Adrenal gland (tissue), 12 donors: ENCODE measurements around the gene CALU. TPM values are rescaled to one million over a fixed set of nuclear protein-coding genes. Genes with fewer than 3 reads are reported as not detected.

ENCODE experiments used
- DNase-seq, 7 donors: peaks; one replicate each; pipeline ENCODE4 v3.0.0-alpha.2; 2019 to 2020
- H3K27ac ChIP-seq, 5 donors: fragments of 200-600 bp; sonication (generic) in 4 of 5; 1 replicate in 3 of 5; 2 replicates in 2 of 5; pipeline versions ENCODE4 v1.5.1 to v1.8.0; 2016 to 2020; ENCODE audit warnings: mild to moderate bottlenecking in 1 of 5
- H3K27me3 ChIP-seq: fragments of 200-600 bp; 2 replicates; pipeline ENCODE4 v1.8.0; 2021
- H3K36me3 ChIP-seq, 2 donors: fragments of 200-600 bp; replicated peaks in 1 of 2; 1 replicate in 1 of 2; 2 replicates in 1 of 2; pipeline versions ENCODE4 v1.5.1 to v1.8.0; 2018 to 2022
- H3K4me1 ChIP-seq, 2 donors: fragments of 200-600 bp; replicated peaks in 1 of 2; 1 replicate in 1 of 2; 2 replicates in 1 of 2; pipeline versions ENCODE4 v1.5.1 to v1.8.0; 2018 to 2021
- H3K4me3 ChIP-seq, 4 donors: fragments of 200-600 bp; sonication (generic) in 3 of 4; one replicate each; pipeline ENCODE4 v1.5.1; 2016 to 2018
- H3K9me3 ChIP-seq, 3 donors: fragments of 200-600 bp; sonication (generic) in 1 of 3; replicated peaks in 1 of 3; 1 replicate in 2 of 3; 2 replicates in 1 of 3; pipeline versions ENCODE4 v1.5.1 to v1.8.0; 2016 to 2021
- CTCF ChIP-seq, 6 experiments: fragments of 450-650 bp in 4 of 6; fragments of 200-600 bp in 2 of 6; sonication (generic) in 1 of 6; IDR thresholded peaks; 1 replicate in 5 of 6; 2 replicates in 1 of 6; pipeline versions ENCODE4 v1.5.1 to v1.8.0; 2016 to 2021; ENCODE audit warnings: antibody characterized with exemption in 6 of 6, mild to moderate bottlenecking in 2 of 6, moderate library complexity in 1 of 6
- POLR2A ChIP-seq, 2 donors: fragments of 450-650 bp; IDR thresholded peaks; one replicate each; pipeline ENCODE4 v1.6.1; 2017; ENCODE audit warnings: antibody characterized with exemption in 2 of 2, mild to moderate bottlenecking in 2 of 2, moderate library complexity in 1 of 2
- WGBS, 4 donors: extraction: QIAGEN DNeasy Blood & Tissue Kit in 2 of 4; methylation state at CpG; one replicate each; pipeline versions ENCODE4 v1.1.5 to v1.1.7; 2013 to 2017; 5-methylcytosine and 5-hydroxymethylcytosine counted together
- intact Hi-C, 2 donors: fragments of 100-400 bp; cut with DNase I; formaldehyde crosslinking; loops; one replicate each; pipeline versions ENCODE4 v1.14.1 to v1.15.0; 2022 to 2023
- polyA plus RNA-seq, 3 donors: library from polyadenylated mRNA; stranded (reverse); fragments of 200-250 nt in 2 of 3; fragments of 350-450 nt in 1 of 3; fragmentation: Illumina TruSeq in 1 of 3; extraction: RNeasy Lipid Tissue Mini Kit (QIAGEN cat#74804) in 1 of 3; gene quantifications; one replicate each; pipeline ENCODE4 v1.2.3, GENCODE V29; 2013 to 2014
- total RNA-seq, 9 donors: library from RNA; depleted of rRNA in 4 of 9; stranded (reverse); fragments of >200 nt in 4 of 9; fragments of 120-200 nt in 1 of 9; fragmentation: NEBNext Ultra II Directional in 1 of 9; extraction: Animal tissue kit (Norgen Biotek cat#: 25700) in 1 of 9; gene quantifications; one replicate each; pipeline versions ENCODE4 v1.1.0 to v1.2.4, GENCODE V29; 2013 to 2023
- donor health status: healthy with polysubstance abuse.
- donor health status: Bipolar disorder and iron deficiency.
- donor health status: DM: yes; HTN: yes; CAD: no.
- donor health status: DM: no; HTN: no; CAD: no.
- donor health status: DM: no; HTN: no; CAD: no.
- donor health status: DM: yes; HTN: yes; CAD: no.

The CALU gene
- total and polyA plus RNA-seq, 12 donors, result 16.0 to 199 (median 86.9) TPM

DNA sequence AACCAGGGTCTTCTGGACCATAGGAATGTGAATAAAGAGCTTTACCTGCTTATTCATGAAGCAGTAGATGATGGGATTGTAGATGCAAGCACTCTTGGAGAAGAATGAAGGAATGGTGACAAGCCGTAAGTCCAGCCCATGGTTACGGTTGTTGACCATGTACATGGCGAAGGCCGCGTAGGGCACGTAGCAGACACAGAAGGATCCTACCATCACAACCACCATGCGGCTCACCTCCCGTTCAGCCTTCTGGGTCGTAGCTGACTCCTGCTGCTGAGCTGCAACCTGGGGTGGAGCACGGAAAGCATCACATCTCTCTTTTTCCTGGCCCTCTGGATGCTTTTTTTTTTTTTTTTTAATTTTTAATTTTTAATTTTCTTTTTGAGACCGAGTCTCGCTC, 34.4 kb downstream of the CALU start:
- no peak overlapping the region for H3K4me3 ChIP-seq
- no peaks in the 10 kb centered on the region for H3K9me3 ChIP-seq
- no peak for DNase-seq
- TF ChIP-seq POLR2A (IDR thresholded peaks at IDR 0.05), result no peak
- TF ChIP-seq CTCF (IDR thresholded peaks at IDR 0.05), result no peak
- H3K27ac ChIP-seq, result no peak overlapping the region
- no peaks in the 10 kb centered on the region for H3K27me3 ChIP-seq
- intact Hi-C loops, result no loop called here
- peaks cover 0 to 43% of the 10 kb centered on the region in 2 donors for H3K36me3 ChIP-seq
- 97 to 99% (median 98%) methylated on average over 12 of the region's 12 CpGs for WGBS, 4 donors
- H3K4me1 ChIP-seq, result no peaks in the 10 kb centered on the region

- WGBS, 4 donors, result 92 to 96% (median 94%) methylated on average over 13 of the region's 13 CpGs
- DNase-seq, result no peak
- intact Hi-C loops, result no loop called here
- H3K36me3 ChIP-seq, result peaks cover 0 to 38% of the 10 kb centered on the region in 2 donors
- no peak overlapping the region for H3K4me3 ChIP-seq
- no peak overlapping the region for H3K27ac ChIP-seq
- no peaks in the 10 kb centered on the region for H3K27me3 ChIP-seq
- no peaks in the 10 kb centered on the region for H3K4me1 ChIP-seq
- H3K9me3 ChIP-seq, result no peaks in the 10 kb centered on the region
- TF ChIP-seq CTCF (IDR thresholded peaks at IDR 0.05) (no peak), POLR2A (IDR thresholded peaks at IDR 0.05) (no peak)
These were observed 35.0 kb downstream of the CALU start for GRCh38 chr7:128774029-128774689.

- no peaks in the 10 kb centered on the region for H3K27me3 ChIP-seq
- 96 to 98% (median 97%) methylated on average over 7 of the region's 7 CpGs for WGBS, 4 donors
- H3K4me3 ChIP-seq, result no peak overlapping the region
- H3K36me3 ChIP-seq, result peaks cover 0 to 31% of the 10 kb centered on the region in 2 donors
- TF ChIP-seq CTCF (IDR thresholded peaks at IDR 0.05) (no peak), POLR2A (IDR thresholded peaks at IDR 0.05) (no peak)
- no peaks in the 10 kb centered on the region for H3K4me1 ChIP-seq
- no peak for DNase-seq
- no peak overlapping the region for H3K27ac ChIP-seq
- intact Hi-C loops, result no loop called here
- no peaks in the 10 kb centered on the region for H3K9me3 ChIP-seq
These were observed 35.8 kb downstream of the CALU start for GRCh38 chr7:128774921-128775320.

- no peaks in the 10 kb centered on the region for H3K9me3 ChIP-seq
- no peak within 1 kb of the TSS for H3K4me3 ChIP-seq
- intact Hi-C loops, result no loop called here
- WGBS, 4 donors, result 95 to 99% (median 96%) methylated on average over 4 of the region's 4 CpGs
- TF ChIP-seq CTCF (IDR thresholded peaks at IDR 0.05) (no peak), POLR2A (IDR thresholded peaks at IDR 0.05) (no peak)
- H3K4me1 ChIP-seq, result no peaks in the 10 kb centered on the region
- DNase-seq, result no peak
- H3K27me3 ChIP-seq, result no peaks in the 10 kb centered on the region
- H3K36me3 ChIP-seq, result peaks cover 0 to 21% of the 10 kb centered on the region in 2 donors
- H3K27ac ChIP-seq, result no peak within 1 kb of the TSS
These were observed 36.8 kb downstream of the CALU start, which contains the start of gene OPN1SW for GRCh38 chr7:128775744-128776474. TSS of gene OPN1SW (minus strand) at chr7:128775794. CDS start at chr7:128775781, 13 bp downstream.
